MV-4-11 (cell line): Measurements from ENCODE around the gene AGRN.
A peak's percentile ranks its signal among the peaks of the same experiment; 100 is the strongest.
"Not testable (repeated sequence)": the region's sequence is repeated elsewhere in the genome, so short reads cannot be mapped to it uniquely, and the experiment has no call there.

Source experiments
- DNase-seq: peaks from one replicate; lab custom pipeline; 2025; lab: John Stamatoyannopoulos, UW

AGRN gene

GRCh38 chr1:1001057-1001783 is 18.7 kb upstream of the AGRN start:
- no peak for DNase-seq

- no peak for DNase-seq
These were observed 16.1 kb upstream of the AGRN start for GRCh38 chr1:1003618-1004419.

- DNase-seq = no peak
These were observed 15.5 kb upstream of the AGRN start for GRCh38 chr1:1004420-1004779.

GRCh38 chr1:1004780-1005697 is 14.9 kb upstream of the AGRN start:
- no peak for DNase-seq

GRCh38 chr1:1005774-1006304 is 14.1 kb upstream of the AGRN start:
- DNase-seq = no peak

- DNase-seq = no peak
These were observed 13.4 kb upstream of the AGRN start for GRCh38 chr1:1006305-1007159.

- not testable (repeated sequence) for DNase-seq
These were observed 9.8 kb upstream of the AGRN start for GRCh38 chr1:1010131-1010530.

GRCh38 chr1:1011396-1011949 is 8.4 kb upstream of the AGRN start:
- no peak for DNase-seq

- not testable (repeated sequence) for DNase-seq
These were observed 7.2 kb upstream of the AGRN start for GRCh38 chr1:1012736-1013104.

GRCh38 chr1:1013105-1013921 is 6.6 kb upstream of the AGRN start, which contains the start of gene ISG15:
Gene ISG15 (plus strand): TSS chr1:1013497. CDS start chr1:1013574, 77 bp downstream.
- peak; percentile 83 for DNase-seq

- DNase-seq = no peak
These were observed 5.8 kb upstream of the AGRN start for GRCh38 chr1:1013922-1014648.

GRCh38 chr1:1014799-1015681 is 4.9 kb upstream of the AGRN start:
- no peak for DNase-seq

- not testable (repeated sequence) for DNase-seq
These were observed 2.3 kb upstream of the AGRN start for GRCh38 chr1:1017397-1018320.

- not testable (repeated sequence) for DNase-seq
These were observed 1.6 kb upstream of the AGRN start for GRCh38 chr1:1018321-1018685.

- DNase-seq = peak; percentile 59
These were observed 559 bp upstream of the AGRN start for GRCh38 chr1:1019122-1019999.

- no peak for DNase-seq
These were observed 592 bp downstream of the AGRN start for GRCh38 chr1:1020415-1021009.
